DMS 273 treated with DMSO at 0.1 percent for 48 hours (cell line): ENCODE measurements around the gene CDX2.

Experiments
- DNase-seq: peaks from one replicate; lab custom pipeline; 2025; lab: John Stamatoyannopoulos, UW

CDX2 gene

DNA sequence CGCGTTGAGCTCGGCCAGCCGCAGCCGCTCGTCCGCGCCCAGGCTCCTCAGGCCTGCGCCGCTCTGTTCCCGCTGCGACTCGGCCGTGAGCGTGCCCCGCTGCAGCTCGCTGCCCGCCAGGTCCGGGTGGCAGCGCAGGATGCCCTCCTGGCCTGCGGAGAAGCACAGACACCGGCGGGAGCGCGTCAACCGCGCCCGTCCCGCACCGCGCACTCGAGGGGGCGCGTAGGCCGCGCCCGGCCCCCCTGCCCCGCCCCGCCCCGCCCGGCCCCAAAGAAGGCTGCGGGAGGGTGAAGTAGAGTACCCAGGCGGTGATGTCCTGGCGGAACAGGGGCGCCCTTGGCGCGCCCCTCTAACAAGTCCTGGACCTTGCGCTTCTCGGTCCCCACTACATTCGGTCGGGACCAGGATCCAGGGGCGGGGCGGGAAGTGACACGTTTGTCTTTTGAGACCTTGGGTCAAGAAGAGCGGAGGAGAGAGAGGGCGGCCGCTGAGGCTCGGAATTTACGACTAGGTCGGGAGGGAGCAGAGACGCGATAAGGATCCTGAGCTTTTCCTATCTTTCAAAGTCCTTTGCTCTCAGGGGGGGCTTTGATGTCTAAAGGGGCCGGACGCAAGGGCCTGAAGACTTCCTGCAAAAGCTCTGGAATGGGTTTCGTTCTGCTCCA lies 9.3 kb upstream of the CDX2 start:
- DNase-seq, result no peak

DNA sequence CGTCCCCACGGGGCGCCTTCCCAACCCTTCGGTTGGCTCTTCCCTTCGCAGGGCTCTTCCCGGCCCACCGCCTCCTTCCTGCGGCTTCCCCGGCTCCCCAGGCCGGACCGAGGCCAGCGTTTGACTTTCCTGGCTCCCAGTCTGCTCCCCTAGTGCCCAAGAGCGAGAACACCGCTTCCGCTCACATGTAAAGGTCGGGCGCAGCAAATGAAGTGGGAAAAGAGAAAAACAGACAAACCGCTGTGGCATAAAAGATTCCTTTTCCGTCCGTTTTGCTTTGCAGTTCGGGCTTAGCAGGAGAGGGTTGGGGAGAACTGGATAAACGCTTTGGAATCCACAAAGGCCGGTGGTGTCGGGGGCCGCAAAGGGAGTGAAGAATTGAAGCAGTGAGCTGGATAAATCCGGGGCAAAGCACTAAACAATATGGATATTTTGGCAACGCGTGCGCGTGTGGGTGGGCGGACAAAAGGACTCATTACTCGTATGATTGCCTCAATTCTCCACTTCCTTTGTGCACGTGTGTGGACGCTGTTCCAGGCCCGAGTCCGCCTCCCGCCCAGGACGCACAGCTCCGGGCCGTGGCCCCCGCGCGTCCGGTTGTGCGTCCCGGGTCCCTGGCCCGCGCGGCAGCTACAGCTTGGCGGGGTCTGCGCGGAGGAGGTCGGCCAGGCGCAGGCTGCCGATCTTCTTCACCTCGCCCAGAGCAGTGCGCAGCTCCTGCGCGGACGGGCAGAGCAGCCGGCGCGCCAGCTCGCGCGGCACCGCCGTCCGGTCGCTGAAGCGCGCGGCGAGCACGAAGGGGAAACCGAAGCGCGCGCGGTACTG lies 8.6 kb upstream of the CDX2 start:
- no peak for DNase-seq

DNA sequence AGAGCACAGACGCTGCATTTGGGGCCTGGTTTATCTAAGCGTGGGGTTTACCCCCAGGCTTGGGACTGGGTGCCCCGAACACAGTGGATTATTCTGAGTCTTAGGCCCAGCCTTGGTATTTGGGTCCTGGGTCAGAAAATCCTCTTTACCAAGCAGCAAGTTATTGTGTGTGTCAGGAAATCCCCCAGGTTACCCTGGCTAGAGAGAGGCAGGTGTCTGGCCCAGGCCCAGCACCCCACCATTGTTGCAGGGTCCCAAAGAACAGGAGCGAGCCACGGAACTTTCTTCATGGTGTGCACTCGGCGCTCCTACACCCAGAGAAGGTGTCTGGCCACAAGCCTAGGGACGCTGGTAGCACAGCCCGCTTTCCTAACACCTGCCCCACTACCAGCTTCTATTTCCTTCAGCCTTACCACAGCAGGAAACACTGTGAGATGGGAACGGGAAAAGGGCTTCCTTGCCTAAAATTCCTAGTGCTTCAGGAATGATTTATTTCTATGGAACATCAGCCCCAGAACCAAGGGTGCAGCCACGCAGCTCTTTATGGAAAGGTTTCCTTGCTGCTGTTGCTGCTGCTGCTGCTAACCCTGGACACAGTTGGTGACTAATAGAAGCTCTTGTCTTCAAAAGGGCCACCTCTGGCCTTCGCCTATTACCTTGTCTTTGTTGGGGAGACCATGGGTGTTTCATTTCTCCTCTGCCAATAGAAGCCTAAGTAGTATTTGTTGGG lies 7.4 kb upstream of the CDX2 start:
- no peak for DNase-seq

DNA sequence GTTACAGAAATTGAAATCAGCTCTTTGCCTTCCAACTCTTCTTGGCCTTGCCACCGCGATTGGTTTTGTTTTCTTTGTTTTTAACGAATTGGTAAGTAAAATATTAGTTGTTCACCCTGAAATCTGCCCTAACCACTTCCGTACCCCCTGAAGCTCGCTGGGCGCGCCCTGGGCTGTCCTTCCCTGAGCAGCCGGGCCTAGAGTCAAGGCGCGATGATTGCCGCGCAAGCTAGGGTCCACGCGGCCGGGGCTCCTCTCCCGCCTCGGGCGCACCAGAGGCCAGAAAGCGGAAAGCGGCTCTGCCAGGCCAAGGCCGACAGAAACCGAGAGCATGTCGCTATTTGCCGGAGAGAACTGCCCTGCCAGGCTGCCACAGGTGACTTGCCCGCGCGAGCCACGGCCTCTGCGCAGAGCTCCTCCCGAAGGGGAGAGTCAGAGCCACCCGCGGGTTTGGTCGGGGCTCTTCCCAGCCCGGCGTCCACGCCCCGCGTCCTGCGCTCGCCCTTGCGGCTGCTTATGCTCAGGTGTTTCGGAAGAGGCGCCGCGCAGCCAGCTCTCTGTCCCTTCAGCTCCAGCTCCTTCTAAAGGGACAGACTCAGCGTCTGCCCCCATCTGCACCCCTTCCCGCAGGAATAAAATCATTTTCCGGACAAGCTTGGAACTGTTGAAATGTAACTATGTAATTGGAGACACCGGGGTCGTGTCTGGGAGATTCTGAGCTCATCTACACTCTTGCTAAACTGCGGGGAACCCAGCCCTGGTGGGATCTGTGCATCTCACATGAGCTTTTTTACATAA lies 6.6 kb upstream of the CDX2 start:
- no peak for DNase-seq

DNA sequence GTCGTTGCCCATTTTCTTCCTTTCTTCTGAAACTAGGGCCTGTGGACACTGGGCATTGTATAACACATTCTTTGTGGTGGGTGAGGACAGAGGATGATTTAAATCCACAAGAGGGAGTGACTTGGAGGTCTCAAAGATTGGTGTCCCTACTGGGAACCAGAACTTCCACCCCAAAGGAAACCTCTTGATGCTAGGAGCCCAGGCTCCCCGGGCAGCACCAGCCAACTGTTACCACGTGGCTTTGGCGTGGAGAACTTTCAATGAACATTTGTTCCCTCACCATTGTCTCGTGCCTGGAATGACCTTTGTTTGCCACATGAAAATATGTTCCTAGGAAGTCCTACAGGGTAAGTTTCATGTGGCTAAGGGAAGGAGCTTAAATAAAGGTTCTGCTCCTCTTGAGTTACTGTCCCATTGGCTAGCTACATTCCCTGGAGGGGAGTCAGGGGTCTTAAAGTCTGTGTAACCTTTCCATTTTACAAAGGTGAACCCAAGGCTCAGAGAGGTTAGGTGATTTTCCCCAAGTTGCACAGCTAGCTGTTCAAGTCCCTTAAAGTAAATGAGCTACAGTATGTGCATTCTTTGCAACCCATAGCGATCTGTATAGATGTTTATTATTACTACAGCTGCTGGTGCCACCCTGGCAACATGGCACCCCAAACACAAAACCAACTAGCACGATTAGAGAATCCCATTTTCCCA lies 5.0 kb upstream of the CDX2 start:
- no peak for DNase-seq

DNA sequence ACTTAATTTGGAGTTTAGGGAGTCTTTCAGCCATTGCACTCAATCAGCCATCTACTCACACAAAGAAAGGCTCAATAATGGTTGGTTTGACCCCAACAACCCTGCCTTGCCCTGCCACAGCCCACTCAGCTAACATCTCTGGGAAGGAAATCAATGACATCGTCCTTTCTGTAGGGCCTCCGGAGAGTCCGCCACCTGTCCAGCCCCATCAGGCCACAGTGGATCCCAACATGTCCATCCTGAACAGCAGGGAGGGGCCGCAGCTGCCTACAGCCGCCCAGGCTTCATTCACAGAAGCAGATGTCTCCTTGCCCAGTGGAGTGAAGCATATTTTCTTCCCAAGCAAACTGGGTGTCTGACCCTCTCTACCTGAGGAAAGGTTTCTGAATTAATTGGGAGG lies 4.2 kb upstream of the CDX2 start:
- DNase-seq, result no peak

DNA sequence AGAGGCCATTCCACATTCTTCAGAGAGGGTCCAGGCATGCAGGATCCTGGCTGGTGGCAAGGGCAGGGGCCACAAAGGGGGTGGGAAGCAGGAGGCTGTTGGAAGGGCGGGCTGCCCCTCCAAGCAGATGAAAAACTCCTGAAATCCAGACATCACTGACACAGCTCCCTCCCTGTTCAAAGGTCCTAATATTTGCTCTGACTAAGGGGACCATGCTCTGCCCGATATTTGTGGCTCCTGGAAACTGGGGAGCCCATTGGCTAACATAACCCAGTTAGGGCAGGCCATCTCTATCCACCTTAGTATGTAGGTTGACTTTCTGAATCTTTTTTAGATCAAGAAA lies 3.3 kb upstream of the CDX2 start:
- no peak for DNase-seq

DNA sequence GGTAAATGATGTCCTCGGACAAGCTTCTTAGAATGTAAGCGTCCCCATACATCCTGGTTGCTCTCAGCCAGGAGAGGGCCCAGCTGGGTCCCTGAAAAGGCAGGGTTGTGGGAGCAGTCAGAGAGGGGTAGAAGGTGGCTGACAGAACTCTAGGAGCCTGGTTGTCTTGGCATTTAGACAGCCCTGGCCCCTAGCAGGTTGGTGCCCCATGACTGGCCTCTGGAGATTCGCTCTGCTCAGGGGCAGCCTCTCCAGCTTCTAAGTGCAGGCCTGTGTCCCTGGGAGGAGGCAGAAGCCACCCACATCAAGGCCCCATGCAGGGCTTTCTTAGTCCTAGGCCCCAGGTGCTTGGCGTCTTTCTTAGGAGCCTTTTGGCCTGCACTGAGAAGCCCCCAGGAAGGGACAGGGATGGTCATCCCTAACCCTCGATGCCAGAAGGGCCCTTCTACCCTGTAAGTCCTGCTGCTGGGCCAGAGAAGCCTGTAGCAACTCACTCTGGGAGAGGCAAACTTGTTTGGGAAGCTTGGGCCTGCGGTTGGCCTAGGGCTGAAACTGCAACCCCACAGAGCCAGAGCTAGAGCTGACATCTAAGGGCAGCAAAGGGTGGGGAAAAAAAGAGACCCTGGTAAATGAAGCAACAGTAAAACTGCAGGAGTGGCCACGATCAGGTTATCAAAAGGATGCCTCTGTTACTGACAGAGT lies 2.8 kb upstream of the CDX2 start:
- DNase-seq, result no peak

DNA sequence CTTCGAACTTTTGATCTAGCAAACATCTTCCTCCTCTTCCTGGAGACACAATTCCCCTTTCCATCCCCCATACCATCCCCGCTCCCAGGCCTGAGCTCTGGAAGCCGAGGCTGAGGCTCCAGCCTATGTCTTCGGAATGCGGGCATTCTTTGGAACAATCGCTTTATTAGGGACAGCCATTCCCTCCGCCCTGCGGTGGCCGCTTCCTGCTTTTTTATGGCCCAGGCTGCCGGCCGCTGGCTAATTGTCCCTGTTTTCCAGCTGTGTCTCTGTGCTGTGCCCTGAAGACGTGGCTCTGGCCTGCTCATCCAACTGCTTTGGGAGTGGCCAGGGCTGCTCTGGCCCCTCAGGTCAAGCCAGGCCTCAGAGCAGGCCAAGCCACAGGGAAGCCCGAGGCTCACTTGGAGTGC lies 2.1 kb upstream of the CDX2 start:
- no peak for DNase-seq

DNA sequence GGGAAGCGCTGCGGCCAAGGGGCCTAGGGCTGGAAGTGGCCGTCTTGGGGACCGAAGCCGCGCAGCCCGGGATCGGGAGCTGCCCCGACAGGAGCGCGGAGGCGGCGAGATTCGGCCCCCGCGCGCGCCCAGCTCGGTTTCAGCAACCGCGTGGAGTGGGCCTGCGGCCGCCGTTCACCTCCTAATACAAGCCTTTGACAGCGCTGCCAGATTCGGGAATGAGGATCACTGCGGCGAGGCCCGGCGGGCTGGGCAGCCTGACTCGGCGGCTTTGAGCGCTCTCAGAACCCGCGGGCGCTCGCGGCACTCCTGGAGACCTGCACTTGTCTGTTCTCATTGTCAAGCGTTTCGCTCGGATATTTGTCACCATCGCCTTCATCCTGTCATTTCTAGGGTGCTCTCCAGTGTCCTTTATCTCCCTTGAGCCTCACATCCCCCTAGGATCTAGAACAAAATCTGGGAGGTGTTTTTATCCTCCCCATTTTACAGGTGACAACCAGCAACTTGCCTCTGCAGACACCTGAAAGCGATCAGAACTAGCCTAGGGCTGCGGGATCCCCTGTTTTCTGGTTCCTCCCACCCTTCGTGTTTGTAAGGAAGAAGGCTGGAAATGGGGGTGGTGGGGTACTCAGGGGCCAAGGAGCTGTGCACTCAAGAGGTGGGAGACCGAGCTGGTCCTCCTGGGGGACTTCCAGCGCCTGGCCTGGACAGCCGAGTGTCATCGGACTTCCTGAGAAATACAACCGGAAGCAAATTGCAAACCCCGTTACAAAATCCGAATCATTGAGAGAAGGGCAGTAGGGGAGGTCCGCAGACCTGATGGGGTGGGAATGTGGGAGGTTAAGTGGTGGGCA lies 1.5 kb upstream of the CDX2 start:
- no peak for DNase-seq

DNA sequence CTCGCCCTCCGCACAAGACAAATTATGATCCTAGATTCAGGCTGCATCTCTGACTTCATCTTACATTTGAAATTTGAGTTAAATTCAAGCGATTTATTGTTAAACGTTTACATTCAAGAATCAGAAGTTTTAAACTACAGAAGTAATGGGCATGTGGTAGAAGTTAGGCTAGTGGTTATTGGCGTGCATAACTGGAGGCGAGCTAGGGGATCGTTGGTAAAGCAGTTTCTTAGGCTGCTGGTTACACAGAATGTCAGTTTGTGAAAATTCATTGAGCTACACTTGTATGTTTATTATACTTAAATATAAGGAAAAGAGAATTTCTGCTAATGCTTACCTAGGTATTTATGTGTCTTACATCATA lies 733 bp upstream of the CDX2 start:
- DNase-seq, result no peak

DNA sequence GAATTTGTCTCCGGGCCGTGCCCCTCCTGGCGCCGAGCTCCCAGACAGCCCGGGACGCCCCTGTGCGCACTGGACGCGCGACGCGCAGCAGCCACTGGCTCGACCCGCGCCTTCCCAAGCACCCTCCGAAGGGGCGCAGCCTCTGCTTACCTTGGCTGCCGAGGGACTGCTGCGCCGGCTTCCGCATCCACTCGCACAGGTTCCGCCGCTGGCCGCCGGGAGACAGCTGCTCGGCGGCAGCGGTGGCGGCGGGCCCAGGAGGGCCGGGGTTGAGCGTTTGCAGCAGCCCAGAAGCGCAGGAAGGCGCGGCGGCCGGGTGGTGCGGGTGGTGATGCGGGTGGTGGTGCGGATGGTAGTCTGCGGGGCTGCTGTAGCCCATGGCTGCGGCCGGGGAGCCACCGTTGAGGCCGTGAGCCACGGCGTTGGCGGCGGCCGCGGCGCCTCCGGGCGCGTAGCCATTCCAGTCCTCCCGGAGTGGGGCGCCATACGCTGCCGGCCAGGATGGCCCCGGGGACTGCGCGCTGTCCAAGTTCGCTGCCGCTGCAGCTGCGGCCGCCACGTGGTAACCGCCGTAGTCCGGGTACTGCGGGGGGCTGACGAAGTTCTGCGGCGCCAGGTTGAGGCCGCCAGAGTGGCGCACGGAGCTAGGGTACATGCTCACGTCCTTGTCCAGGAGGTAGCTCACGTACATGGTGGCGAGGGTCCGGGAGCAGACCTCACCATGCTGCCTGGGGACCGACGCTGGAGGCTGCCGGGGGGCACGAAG lies 616 bp downstream of the CDX2 start:
- no peak for DNase-seq

DNA sequence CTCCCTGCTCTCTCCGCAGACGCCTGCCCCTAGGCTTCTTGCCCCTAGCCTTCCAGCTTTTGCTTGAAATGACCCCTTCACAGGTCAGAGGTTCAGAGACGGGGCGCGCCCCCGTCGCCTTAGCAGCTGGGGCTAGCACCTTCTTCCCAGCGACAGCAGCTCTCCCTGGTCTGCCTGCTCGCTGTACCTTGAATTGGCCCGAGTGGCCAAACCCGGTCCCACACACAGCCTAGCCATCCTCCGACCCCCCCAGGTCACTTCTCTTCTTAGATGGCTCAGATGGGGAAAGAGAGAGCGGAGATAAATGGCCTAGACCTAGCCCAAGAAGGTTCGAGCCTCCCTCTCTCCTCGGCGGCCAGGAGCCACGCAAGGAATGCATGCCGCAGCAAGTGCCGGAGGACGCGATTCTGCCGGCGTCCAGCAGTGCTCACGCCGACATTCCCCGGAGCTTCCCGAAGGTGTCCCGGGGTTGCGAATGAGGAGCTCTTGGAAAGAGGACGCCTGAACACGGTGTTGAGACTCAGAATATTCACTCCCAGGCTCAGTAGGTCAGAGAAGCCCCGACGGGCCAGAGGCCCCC lies 1.3 kb downstream of the CDX2 start:
- no peak for DNase-seq

DNA sequence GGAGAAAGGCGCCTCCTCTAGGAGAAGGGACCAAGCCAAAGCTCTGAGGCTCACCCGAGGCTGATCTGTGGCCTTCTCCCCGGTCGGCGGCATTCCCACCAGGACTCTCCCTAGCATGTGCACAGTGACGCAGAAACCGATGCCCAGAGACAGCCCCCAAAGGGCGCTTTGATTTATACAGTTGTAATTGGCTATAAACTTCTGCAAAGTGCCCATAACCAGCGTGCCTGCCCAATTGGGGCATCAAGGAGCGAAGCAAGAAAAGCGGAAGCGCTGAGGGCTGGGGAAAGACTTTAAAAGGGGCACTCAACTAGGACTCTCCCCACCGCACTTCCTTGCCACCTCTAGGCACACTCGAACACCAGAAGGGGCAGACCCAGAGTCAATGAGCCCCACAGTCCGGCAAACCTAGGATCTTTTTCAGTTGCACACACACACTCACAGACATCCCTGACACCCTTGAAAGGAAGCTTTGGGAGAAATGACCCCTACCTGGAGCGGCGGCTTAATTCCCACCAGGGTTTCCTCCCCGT lies 1.8 kb downstream of the CDX2 start:
- no peak for DNase-seq

DNA sequence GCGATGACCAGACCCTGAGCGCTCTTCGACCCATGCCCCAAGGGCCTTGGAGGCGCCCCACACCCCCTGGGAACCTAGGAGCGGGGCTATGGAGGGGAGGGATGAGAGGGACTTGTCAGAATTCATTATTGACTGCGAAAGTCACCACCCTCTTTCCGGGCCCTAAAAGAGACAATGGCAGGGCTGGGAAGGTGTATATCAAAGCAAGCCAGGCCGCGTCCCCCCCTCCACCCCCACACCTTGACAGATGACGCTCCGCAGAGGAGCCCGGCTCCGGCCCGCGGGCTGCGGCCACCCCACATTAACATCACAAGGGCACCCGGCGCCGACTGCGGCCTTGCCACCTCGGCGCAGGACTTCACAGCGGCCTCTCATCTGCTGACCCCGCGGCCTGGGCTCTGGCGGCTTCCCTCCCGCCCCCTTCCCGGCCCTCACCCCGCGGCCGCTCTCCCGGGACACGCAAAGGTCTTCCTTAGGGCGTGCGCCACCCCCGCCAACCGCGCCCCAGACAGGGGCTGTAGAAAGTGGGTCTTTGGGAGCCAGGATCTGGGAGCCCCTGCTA lies 2.4 kb downstream of the CDX2 start:
- no peak for DNase-seq

DNA sequence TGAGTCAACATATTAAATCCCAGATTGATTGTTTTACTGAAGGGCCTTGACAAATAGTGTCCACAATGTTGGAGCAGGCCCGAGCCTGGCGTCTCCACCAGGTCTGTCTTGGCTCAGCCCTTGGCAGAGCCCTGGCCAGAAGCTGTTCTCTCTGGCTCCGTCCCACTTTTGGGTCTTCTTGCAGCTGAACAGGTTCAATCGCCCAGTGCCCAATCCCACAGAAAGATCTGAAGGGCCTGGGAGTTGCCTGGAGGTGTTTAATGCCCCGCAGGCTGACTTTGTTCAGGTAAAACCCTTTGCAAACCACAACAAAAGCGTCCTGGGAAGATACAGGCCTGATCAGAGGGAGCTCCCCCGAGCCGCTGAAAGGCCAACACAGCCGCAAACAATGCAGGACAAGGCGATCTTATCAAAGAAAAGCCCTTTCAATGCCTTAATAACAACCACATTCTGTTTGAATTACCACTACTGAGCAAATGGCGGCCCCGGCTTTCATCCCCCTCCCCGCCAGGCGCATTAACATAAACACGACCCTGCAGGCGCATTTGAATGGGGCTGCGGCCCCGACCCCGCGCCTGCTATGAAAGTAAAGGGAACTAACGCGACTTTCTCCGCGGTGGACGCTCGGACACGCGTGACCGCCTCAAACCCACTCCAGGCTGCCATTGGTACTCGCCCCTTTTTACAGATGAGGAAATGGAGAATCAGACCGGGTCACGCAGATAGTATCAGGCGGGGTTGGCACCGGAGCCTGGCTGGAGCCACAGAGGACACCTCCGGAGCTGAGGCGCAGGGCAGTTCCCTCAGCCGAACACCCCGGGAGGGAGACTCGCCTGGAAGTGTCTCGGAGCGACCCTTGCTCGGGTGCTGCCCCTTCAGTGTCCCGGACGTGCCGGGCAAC lies 3.1 kb downstream of the CDX2 start:
- no peak for DNase-seq

DNA sequence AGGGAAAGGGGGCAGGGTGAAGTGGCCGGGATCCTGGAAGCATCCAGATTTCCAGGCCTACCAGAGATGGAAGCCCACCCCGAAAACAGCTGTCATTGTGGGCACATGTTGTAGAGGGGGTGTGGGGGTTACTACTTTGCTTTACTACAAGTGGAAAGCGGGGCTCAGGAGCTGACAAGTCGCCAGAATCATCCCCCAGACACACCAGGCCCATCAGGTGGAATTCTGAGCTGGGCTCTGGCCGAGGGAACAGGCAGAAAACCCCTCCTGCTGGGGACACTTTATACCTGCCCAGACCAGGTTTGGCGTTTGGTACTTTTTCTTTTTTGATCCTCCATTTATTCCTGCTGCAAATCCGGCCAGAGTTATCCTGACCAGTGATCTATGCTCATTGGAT lies 3.8 kb downstream of the CDX2 start:
- no peak for DNase-seq
